ENCODE measurements around the gene SMG1. TPM values are rescaled to one million over a fixed set of nuclear protein-coding genes. Genes with fewer than 3 reads are reported as not detected.
"Not testable (repeated sequence)": the region's sequence is repeated elsewhere in the genome, so short reads cannot be mapped to it uniquely, and the experiment has no call there.

Gene SMG1
- total and polyA plus RNA-seq, 12 donors, result 11.7 to 58.2 (median 50.2) TPM

- H3K27me3 ChIP-seq, H3K4me1 ChIP-seq, DNase-seq, H3K9me3 ChIP-seq, ATAC-seq, H3K27ac ChIP-seq, H3K4me3 ChIP-seq: not testable (repeated sequence)
- peaks cover 0 to 99% (median 25%) of the 10 kb centered on the region in 9 donors for H3K36me3 ChIP-seq
- 28 to 30% methylated on average over 2 of the region's 2 CpGs for WGBS, 2 donors
- intact Hi-C loops (cut with DNase I), result loop anchor here in 1 of 10 donors (10.0 kb wide), 1 partner anchor 54 kb away; no protein-coding TSS in a partner anchor
Observed at GRCh38 chr16:18869043-18869771, 57.0 kb downstream of the SMG1 start.

DNA sequence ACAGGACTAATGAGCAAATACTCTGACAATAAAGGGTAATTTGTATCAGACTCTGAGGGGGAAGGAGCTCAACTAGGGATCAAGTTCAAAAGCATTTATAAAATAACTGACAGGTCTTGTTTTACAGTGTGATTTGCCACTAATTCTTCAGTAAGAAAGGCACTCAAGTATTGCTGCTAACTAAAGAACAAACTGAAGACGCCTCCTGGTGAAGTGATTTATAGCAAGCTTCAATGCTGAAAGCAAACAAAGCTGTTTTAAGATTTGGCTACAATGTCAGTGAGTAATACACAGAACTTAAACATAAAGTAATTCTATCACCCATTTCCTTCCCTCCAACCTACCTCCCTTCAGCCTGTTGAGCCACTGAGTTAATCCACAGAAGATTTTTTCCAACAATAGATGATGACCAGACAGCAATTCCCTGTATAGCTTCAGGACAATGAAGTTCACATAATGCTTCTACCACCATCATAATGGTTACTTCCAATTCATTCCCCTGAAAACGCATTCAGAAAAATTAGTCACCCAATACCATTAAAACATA lies 59.9 kb downstream of the SMG1 start:
- H3K36me3 ChIP-seq, result peaks cover 0 to 96% (median 30%) of the 10 kb centered on the region in 9 donors
- not testable (repeated sequence) for ATAC-seq, H3K4me1 ChIP-seq, H3K27me3 ChIP-seq, H3K27ac ChIP-seq, H3K9me3 ChIP-seq, DNase-seq, H3K4me3 ChIP-seq
- intact Hi-C loops (cut with DNase I), result loop anchor here in 1 of 10 donors (10.0 kb wide), 1 partner anchor 52 kb away; no protein-coding TSS in a partner anchor
- WGBS, 2 donors, result 93 to 96% methylated on average over 2 of the region's 2 CpGs

DNA sequence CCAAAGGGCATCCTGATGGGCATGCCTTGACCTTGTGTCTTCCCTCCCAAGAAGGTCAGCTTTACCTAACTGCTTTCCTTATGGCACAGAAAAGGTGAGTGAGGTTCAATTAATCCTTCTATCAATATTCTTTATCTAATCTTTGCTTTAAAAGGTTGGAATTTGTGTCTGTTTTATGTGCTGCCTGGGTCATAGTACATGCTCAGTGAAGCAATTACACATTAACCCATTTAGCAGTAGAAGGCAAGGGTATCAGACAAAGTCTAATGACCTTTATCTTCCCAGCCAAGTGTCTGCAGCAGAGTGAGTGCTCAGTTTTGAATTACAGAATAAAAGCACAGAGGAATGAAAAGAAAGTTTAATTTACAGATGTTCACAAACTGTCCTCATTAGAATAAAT lies 63.3 kb downstream of the SMG1 start:
- not testable (repeated sequence) for H3K4me1 ChIP-seq, H3K27ac ChIP-seq, ATAC-seq, H3K27me3 ChIP-seq, H3K9me3 ChIP-seq, H3K4me3 ChIP-seq, DNase-seq
- intact Hi-C loops (cut with DNase I), result loop anchor here in 1 of 10 donors (10.0 kb wide), 1 partner anchor 48 kb away; no protein-coding TSS in a partner anchor
- peaks cover 0 to 87% (median 22%) of the 10 kb centered on the region in 9 donors for H3K36me3 ChIP-seq

- Histone ChIP-seq H3K4me3 (no peak overlapping the region), H3K9me3 (no peaks in the 10 kb centered on the region), H3K27ac (no peak overlapping the region), H3K27me3 (no peaks in the 10 kb centered on the region), H3K36me3 (peaks cover 0 to 100% (median 53%) of the 10 kb centered on the region in 9 donors), H3K4me1 (no peaks in the 10 kb centered on the region)
- no peak for TF ChIP-seq CTCF (IDR thresholded peaks at IDR 0.05)
- intact Hi-C loops (cut with DNase I), result no loop called here
- 92 to 100% methylated on average over 1 of the region's 1 CpG for WGBS, 2 donors
- ATAC-seq, result no peak
- DNase-seq, result no peak
Observed at GRCh38 chr16:18855196-18855595, 71.0 kb downstream of the SMG1 start.

GRCh38 chr16:18853694-18854093 lies 72.5 kb downstream of the SMG1 start:
- Histone ChIP-seq H3K9me3 (no peaks in the 10 kb centered on the region), H3K4me3 (no peak overlapping the region), H3K4me1 (no peaks in the 10 kb centered on the region), H3K27ac (no peak overlapping the region), H3K27me3 (no peaks in the 10 kb centered on the region), H3K36me3 (peaks cover 0 to 100% (median 67%) of the 10 kb centered on the region in 9 donors)
- TF ChIP-seq CTCF (IDR thresholded peaks at IDR 0.05), result no peak
- intact Hi-C loops (cut with DNase I), result loop anchor here in 2 of 10 donors (5.0 kb wide), 1 partner anchor 36 kb away; no protein-coding TSS in a partner anchor
- no peak for DNase-seq
- no peak for ATAC-seq

DNA sequence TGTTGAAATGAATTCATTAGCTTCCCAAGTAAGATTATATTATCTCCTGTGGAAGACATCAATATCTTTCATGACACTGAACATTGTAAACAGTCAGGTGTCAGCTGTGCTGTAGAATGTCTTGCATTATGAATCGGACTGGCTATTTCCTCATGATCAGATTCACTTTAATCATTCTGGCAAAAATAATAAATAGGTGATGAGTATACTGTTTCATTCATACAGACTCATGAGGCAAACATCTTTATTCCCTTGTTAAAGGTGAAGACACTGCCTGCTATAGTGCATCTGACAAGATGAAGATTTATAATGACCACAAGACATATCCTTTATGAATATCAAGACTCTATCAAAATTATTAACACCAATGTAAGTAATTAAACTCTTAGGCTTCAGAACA lies 73.6 kb downstream of the SMG1 start:
- Histone ChIP-seq H3K27me3 (no peaks in the 10 kb centered on the region), H3K36me3 (peaks cover 0 to 100% (median 71%) of the 10 kb centered on the region in 9 donors), H3K4me3 (no peak overlapping the region), H3K4me1 (no peaks in the 10 kb centered on the region), H3K9me3 (no peaks in the 10 kb centered on the region), H3K27ac (no peak overlapping the region)
- intact Hi-C loops (cut with DNase I), result loop anchor here in 2 of 10 donors (5.0 kb wide), 1 partner anchor 35 kb away; no protein-coding TSS in a partner anchor
- no peak for TF ChIP-seq CTCF (IDR thresholded peaks at IDR 0.05)
- DNase-seq (no peak), ATAC-seq (no peak)
- WGBS, 2 donors, result 93 to 95% methylated on average over 1 of the region's 1 CpG

Measured in heart right ventricle (tissue), 16 donors.